GM18508 (cell line): ENCODE measurements around the gene CHPF2.

Experiments
- ATAC-seq: cut with Tn5 transposase; IDR thresholded peaks from one replicate; pipeline ENCODE4 v1.9.1; 2021; ENCODE audit warnings: moderate number of reproducible peaks; ENCODE audit not compliant: insufficient read depth, unreplicated experiment

The CHPF2 gene

DNA sequence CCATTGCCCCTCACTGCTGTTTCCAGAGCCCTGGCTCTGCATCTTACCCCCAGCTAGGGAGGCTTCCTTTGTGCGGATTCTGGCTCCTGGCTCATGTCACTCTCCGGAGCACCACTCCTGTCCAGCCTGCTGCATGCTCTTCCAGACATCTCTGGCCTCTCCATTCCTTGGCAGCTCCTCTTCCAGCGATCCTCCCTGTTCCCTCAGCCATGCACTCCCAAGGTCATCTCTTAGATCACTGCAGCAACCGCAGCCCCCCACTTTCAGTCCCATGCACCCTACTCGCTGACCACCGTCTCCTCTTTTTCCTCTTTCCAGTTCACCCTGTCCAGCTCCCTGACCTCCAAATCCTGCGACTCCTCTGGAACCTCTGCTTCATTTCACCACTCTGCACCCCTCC lies 23.1 kb downstream of the CHPF2 start:
- no peak for ATAC-seq

DNA sequence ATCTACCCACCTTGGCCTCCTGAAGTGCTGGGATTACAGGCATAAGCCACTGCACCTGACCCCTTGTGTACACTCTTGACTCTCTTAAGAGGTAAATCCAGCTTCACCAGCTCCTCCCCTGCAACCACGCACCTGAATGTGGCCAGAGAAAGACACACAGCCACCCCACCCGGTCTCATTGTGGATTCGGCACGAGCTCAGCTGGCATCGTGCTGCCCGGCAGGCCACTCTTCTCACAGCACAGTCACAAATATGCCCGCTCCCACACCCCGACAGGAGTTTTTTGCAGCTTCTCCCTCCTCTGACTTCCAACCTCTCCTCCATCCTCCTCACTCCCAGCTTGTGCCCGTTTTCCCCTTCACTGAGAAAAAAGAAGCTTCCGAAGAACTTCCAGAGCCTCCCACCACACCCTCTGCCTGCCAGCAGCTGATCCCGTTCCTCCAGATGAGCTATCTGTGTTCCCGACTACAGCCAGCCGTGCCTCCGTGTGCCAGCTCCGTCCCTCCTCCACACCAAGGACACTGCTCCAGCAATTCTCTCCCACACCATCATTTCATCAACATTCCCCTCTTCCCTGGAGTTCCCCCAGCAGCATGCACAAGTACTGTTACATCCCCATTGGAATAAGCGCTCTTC lies 24.2 kb downstream of the CHPF2 start:
- ATAC-seq, result no peak

DNA sequence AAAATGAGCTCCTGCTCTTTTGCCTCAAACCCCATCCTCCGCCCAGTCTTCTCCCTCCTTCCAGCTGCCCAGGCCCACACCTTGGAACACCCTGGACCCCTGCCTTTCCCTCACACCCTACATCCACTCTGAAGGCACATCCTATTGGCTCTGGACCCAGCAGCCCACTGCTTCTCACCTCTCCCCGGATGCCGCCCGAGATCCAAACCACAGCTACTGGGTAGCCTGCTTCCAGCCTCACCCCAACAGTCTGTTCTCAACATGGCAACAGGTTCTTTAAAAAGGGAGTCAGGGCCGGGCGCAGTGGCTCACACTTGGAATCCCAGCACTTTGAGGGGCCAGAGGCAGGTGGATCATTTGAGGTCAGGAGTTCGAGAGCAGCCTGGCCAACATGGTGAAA lies 25.7 kb downstream of the CHPF2 start:
- no peak for ATAC-seq

DNA sequence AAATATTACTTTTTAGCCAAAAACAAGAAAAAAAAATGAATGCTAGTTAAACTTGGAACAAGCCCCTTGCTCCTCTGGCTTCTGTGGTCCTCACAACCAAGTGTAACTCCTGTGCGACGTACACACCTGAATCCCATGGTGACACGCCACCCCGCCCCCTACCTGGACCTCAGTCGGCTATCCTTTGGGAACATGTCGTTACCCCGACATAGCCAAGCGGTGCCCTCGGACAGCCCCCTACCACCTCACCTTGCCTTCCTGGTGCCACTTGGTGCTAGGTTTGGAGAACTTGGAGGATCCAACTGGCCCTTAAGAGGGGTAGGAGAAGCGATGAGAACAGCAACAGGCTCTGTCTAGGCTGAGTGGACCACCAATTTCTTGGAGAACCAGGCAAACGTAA lies 28.2 kb downstream of the CHPF2 start:
- ATAC-seq, result no peak

DNA sequence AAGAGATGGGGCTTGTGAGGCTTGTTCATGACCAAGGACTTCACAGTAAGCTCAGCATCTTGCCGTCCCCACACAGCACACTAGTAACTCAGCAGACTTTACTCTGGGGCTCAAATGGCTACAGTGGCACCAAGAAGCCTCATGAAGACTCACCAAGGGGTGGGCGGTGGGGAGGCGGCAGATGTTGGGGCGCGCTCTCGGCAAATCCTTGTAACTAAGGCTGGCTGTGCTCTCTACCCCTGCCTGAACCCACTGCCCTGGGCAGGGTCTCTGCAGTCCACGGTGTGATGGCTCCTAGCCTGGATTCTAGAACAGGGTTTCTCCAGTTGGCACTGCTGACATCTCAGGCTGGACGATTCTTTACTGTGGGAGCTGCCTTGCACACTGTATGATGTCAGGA lies 28.6 kb downstream of the CHPF2 start:
- no peak for ATAC-seq

DNA sequence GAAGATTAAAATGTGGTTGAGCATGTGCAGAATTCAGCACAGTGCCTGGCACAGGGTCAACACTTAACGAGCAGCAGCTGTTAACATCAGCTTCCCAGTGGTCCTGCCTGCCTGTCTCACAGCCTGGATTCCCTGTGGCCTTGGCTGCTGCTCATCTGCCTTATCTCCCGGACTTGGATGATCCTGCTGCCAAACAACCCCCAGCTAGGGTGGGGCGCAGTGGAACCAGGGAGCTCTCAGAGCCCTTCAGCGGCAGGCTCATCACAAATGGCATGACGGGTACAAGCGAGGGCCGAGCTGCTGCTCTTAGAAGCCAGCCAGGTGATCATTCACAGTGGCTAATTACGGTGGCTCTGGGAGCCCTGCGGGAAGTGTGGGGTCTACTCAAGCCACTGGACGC lies 29.2 kb downstream of the CHPF2 start:
- ATAC-seq, result no peak

DNA sequence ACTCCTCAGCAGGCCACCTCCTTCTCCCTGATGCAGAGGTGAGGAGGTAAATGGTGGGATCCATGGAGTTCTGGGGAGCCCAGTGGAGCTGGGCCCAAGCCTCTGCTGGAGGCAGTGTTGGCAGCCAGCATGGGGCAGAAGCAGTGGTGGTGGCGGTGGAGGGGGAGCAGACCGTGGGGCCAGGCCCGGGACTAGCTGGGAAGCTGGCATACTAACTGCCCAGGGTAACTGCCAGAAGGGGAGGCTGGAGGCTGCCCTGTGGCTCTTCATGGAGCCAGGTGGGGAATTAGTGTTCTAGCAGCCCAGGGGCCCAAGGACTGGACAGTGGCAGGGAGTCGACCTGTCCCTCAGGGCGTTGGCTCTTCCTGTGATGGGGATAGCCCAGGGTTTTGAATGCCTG lies 32.3 kb downstream of the CHPF2 start:
- ATAC-seq, result no peak

DNA sequence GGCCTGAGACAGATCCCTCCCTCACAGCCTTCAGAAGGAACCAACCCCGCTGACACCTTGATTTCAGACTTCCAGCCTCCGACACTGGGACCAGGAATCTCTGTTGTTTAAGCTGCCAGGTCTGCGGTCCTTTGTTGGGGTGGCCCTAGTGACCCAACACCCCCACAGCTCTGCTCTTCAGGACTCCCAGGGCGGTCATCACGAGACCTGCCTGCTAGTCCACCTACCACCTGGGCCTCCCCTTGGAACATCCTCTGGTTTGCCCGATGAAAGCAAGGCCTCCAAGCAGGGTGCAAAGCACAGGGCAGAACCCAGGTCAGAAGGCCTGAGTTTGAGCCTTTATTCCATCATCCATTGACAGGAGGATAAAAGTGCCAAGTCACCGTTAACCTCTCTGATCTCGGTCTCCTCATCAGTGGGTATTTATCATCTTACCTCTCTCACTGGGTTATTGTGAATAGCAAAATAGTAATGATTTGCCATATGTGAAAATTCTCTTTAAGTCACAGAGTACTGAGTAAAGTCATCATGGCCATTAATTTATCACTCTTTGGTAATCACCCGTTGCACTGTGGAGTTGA lies 33.2 kb downstream of the CHPF2 start:
- no peak for ATAC-seq

DNA sequence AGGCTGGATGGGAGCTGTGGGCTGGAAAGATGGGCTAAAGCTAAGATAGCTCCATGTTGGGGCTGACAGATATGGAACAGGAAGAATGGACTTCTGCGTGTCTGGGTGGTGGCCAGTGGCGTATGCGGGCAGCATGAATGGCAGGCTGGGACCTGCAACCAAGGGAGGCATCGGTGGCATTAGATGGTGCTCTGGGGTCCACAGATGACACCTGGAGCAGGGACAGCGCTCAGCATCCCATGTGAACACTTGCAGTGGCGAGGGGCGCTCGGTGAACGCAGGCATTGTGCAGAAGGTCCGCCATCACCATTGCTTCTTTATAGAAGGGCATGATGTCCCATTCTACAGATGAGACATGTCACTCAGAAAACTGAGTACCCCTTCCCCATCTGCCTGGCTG lies 37.2 kb downstream of the CHPF2 start:
- no peak for ATAC-seq

DNA sequence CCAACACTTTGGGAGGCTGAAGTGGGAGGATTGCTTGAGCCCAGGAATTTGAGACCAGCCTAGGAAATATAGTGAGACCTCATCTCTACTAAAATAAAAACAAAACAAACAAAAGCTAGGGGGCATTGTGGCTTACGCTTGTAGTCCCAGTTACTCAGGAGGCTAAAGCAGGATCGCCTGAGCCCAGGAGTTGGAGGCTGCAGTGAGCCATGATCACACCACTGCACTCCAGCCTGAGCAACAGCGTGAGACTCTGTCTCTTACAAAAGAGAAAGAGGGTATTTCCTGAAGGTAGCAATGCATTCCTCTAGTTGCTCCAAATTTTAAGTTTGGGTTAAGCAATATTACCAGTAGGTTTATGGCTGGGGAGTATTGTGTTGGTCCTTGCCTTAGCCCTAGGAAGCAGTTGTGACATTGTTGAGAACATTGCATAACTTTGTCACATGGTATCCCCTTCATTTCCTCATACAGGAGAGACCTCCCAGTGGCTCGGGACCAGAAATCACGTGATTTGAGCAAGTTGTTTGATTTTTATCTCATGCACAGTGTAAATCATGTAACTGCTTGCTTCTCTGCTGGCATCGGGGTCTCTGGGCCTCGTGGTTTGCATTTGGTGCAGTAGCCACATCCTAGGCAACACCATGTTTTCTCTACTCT lies 39.5 kb downstream of the CHPF2 start:
- no peak for ATAC-seq

DNA sequence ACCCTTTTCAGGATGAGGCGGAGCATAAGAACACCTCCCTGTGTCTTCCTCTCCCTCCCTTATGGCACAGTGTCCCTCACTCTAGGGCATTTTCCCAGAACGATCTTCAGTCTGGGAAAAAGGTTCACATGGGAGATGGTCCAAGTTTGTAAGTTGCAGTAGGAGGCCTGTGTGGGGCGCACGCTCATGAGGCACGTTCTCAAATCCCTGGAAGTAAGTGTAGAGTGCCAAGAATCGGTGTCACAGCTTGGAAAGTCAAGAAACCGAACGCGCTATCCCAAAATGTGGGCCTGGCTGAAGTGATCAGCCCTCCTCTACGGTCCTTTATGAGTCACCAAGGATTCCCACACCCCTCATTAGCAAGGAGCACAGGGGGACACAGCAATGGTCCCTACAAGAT lies 40.1 kb downstream of the CHPF2 start:
- ATAC-seq, result no peak

DNA sequence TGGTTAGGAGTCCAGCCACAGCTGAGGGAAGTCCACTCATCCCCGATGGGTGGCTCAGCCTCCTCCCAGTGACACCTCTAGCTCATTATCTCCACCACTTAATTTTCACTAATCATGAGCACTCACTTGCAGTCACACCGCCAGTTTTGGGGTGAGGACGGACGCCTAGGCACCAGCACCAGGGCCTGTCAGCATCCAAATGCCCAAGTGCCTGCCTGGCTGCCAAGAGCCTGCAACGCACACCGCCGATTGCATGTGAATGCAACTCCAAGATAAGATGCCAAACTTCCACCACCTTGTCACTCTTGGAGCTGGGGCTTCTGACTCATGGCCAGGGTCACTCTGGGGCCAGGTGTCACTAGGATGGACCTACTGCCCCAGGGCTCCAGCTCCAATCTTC lies 40.6 kb downstream of the CHPF2 start:
- ATAC-seq, result no peak

DNA sequence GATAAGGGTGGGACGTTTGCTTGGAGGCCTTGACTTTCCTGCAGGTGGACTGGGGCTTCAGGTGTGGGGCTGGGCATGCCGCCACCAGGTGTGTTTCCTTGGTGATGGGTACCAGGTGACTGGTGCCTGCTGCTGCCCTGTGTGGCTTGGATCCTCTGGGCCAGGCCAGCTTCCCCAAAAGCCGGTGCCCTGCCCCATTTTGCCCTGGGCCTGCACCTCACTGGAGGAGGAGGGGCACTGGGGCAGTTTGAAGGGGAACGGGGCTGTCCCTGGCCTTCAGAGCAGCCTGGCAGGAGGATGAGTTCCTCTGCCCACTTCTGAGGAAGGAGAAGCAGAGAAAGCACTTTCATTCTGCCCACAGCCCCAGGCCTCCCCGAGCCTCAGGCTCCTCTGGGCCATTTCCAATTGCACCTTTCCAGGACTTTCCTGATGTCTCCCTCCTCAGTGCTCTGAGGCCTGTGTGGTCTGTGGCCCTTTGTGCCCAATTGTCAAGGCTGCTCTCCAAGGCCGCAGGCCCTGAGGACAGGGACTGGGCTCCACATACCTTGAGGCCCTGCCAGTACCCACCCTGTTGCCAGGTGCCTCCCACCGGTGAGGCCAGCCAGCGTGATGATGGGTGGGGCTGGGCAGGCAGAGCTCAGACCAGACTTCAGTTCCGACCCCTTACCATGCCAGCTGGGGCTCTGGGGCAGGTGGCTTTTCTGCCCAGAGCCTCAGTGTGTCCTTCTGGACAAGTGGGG lies 41.5 kb downstream of the CHPF2 start:
- ATAC-seq, result no peak

DNA sequence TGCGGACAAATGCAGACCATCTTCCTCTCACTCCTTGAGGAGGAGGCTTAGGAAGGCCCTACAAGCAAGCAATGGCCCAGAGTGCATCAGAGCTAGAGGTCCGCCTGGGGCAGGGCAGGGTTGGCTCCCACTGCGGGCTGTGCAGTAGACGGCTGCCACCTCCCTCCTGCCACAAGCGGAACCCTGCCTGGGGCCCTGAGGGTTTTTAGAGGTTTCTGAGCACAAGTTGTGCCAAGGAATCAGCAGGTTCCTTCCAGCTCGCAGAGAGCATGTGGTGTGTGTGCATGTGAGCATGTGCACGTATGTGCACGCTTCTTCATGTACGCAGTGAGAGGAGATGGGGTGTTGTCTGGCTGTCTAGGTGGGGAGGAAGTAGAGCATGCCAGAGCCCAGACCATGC lies 42.1 kb downstream of the CHPF2 start:
- no peak for ATAC-seq

DNA sequence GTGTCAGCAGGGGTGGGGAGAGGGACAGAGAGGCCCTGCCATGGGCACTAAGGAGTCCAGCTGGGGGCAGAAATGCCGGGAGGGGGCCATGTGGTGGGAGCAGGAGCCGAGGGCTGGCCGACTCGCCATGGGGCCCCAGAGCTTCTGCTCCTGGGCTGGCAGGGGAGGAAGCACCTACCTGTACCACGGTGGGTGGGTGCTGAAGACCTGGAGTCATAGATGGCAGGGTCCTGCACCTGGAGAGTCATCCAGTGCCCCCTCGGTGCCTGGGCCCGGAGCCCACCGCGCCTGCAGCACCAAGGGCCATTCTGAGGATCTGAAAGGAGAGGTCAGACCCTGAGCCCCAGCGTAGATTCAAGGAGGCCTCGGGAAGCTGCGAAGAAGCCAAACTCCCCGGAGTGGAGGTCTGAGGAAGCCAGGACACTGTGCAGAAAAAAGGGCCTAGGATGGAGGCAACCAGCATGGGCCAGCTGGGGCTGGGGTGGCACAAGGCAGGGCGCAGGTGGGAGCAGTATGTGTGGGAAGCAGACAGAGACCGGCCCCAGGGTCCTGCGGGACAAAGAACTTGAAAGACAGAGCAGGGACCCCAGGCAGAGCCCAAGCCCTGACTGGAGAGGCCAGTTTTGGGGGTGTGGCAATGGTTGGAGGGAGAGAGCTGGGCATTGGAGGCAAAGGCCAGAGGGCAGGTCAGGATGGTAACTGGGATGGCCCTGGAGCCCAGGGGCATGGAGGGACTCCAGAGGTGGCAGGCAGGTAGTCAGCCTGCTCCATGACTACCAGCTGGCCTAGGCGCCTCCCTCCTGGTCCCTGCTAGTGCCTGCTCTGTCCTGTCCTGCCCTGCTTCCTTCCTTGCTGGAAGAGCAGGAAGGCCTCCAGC lies 42.9 kb downstream of the CHPF2 start:
- ATAC-seq, result no peak

DNA sequence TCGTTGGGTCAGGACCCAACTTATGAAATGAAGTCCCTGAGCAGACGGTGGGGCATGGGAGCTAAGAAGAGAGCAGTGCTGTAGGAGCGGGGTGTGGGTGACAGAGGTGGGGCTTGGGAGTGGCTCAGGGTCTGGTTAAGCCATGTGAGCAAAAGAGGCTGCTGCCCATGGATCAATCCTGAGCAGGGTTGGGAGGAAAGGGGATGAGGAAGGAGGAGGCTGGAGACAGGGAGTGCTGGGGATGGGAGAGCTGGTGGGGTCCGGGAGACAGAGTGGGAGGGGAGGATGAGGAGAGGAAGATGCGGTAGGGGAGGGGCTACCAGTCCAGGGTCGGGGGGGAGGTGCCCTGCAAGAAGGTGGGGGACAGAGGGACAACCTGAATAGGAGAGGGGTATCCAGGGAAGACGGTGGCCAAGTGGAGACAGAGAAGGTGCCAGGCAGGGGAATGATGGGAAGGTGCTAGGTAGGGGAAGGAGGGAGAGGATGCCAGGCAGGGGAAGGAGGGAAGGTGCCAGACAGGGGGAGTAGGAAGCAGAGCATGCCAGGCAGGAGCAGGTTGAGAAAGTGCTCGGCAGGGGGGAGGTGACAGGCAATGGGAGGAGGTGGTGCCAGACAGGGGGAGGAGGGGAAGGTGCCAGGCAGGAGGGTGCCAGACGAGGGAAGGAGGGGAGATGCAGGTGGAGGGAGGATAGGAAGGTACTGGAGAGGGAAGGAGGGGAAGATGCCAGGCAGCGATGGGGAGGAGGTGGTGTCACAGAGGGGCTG lies 43.7 kb downstream of the CHPF2 start:
- ATAC-seq, result no peak

DNA sequence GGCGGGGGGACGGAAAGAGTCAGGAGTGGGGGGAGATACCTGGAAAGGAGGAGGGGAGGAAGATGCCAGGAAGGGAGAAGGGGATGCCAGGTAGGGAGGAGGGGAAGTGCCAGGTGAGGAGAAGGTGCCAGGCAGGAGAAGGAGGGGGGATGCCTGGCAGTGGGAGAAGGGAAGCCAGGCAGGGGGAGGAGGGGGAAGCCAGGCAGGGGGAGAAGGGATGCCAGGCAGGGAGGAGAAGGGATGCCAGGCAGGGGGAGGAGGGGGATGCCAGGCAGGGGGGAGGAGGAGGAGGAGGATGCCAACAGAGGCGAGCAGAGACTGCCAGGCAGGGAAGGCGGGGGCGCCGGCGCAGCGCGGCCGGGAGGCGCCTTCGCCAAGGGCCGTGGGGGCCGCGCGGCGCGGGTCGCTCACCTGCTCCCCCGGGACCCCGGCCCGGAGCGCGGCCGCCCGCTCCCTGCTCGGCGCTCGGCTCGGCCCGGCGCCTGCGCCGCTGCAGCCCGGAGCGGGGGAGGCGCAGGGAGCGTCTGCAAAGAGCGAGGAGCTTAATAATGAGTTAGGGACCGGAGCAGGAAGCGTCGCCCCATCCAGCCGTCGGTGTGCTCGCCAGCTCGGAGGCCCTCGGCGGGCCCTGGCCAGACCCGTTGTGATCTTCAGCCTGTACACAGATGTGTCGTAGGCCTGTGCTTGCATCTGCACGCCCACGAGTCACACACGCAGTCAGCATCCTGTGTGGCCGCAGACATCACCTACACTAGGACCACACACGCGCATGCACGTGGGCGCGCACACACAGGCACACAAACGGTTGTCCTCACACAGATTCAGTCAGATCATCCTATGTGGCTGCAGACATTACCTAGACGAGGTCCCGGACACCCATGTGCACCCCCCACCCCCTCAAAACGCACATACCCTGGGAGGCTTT lies 44.6 kb downstream of the CHPF2 start:
- ATAC-seq, result no peak

DNA sequence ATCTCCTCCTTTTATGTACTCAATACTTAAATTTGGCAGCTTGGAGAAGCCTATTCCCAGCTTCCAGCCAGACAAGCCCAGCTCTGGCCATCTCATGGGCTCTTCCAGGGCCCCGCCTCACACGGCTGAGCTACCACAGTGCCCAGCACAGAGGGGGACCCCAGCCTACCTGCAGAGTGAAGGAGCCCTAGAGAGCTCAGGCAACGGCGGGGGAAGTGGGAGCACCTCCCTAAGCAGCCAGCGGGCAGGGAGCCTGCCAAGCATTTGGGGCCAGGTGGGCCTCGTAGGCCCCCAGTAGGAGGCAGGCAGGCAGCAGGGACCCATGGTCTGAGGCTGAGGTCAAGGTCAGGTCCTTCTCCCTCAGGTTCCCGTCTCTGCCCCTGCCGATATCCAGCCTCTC lies 45.3 kb downstream of the CHPF2 start:
- no peak for ATAC-seq

DNA sequence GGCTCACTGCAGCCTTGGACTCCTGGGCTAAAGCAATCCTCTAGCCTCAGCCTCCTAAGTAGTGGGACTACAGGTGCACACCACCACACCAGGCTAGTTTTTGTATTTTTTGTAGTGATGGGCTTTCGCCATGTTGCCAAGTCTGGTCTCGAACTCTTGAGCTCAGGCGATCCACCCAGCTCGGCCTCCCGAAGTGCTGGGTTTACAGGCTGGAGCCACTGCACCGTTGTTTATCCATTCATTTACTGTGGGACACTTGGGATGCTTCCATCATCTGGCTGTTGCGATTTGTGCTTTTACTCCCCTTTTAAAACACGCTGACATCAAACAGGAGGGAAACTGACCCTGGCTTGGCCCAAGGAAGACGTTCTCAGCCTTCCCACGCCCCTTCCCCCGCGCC lies 46.7 kb downstream of the CHPF2 start:
- ATAC-seq, result no peak
